ENCODE results near the gene TUBB8B. TPM values are rescaled to one million over a fixed set of nuclear protein-coding genes. Genes with fewer than 3 reads are reported as not detected.
"Not testable (repeated sequence)": the region's sequence is repeated elsewhere in the genome, so short reads cannot be mapped to it uniquely, and the experiment has no call there.

TUBB8B gene
- under 1 TPM in 1 of 2 donors, not detected in 1; 0.22 TPM for total RNA-seq

DNA sequence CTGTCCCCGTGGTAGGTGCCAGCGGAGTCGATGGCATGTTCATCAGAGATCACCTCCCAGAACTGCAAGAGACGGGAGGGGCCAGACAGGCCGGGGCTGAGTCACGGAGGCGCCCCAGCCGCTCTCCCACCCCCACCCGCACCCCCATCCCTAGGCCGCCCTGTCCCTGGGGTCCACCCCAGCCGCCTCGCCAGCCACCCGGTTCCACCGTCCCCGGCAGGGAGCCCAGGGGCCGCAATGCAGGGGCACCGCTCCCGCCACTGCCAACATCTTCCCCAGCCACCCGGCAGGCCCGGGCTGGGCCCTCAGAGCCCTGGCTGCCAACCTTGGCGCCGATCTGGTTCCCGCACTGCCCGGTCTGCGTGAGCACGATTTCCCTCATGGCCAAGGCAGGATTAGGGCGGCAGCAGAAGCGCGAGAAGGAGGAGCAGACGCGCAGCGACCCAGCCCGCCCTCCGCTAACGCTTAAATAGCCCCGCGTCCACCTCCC, at the start of gene TUBB8B:
Gene TUBB8B (minus strand): TSS at position 440 of the 490 bp plus-strand sequence. CDS start 58 bp downstream, at position 382.
- not testable (repeated sequence) for H3K27ac Mint-ChIP-seq; H3K4me3 Mint-ChIP-seq; H3K27me3 Mint-ChIP-seq; ATAC-seq (replicated peaks); H3K9me3 Mint-ChIP-seq; H3K36me3 Mint-ChIP-seq (ENCODE audit: low read depth); H3K4me1 Mint-ChIP-seq

DNA sequence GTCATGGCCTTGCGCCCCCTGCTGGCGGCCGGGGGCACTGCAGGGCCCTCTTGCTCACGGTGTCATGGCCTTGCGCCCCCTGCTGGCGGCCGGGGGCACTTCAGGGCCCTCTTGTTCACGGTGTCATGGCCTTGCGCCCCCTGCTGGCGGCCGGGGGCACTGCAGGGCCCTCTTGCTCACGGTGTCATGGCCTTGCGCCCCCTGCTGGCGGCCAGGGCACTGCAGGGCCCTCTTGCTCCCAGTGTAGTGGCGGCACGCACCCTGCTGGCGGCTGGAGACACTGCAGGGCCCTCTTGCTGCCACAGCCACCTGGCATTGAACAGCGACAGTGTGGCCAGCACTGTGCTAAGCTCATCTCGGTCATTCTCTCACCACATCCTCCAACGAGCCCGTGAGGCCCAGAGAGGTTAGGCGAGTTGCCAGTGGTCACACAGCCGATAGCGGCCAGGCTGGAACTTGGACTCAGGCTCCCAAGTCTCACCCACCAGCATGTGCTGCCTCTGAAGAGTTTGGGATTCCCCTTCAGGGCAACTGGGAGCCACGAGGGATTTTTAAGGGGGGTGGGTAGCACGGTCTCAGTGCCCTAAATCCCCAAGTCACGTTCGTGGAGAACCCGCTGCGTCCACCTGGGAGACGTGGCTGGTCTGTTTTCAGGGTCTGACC, 48.0 kb upstream of the TUBB8B start:
- H3K4me1 Mint-ChIP-seq; H3K4me3 Mint-ChIP-seq; H3K9me3 Mint-ChIP-seq; H3K36me3 Mint-ChIP-seq (ENCODE audit: low read depth); H3K27ac Mint-ChIP-seq; H3K27me3 Mint-ChIP-seq: not testable (repeated sequence)
- ATAC-seq (replicated peaks) = peak; percentile 57

DNA sequence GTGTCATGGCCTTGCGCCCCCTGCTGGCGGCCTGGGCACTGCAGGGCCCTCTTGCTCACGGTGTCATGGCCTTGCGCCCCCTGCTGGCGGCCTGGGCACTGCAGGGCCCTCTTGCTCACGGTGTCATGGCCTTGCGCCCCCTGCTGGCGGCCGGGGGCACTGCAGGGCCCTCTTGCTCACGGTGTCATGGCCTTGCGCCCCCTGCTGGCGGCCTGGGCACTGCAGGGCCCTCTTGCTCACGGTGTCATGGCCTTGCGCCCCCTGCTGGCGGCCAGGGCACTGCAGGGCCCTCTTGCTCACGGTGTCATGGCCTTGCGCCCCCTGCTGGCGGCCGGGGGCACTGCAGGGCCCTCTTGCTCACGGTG, 47.3 kb upstream of the TUBB8B start:
- H3K27me3 Mint-ChIP-seq; H3K27ac Mint-ChIP-seq; H3K9me3 Mint-ChIP-seq; ATAC-seq (replicated peaks); H3K4me3 Mint-ChIP-seq; H3K4me1 Mint-ChIP-seq; H3K36me3 Mint-ChIP-seq (ENCODE audit: low read depth): not testable (repeated sequence)

DNA sequence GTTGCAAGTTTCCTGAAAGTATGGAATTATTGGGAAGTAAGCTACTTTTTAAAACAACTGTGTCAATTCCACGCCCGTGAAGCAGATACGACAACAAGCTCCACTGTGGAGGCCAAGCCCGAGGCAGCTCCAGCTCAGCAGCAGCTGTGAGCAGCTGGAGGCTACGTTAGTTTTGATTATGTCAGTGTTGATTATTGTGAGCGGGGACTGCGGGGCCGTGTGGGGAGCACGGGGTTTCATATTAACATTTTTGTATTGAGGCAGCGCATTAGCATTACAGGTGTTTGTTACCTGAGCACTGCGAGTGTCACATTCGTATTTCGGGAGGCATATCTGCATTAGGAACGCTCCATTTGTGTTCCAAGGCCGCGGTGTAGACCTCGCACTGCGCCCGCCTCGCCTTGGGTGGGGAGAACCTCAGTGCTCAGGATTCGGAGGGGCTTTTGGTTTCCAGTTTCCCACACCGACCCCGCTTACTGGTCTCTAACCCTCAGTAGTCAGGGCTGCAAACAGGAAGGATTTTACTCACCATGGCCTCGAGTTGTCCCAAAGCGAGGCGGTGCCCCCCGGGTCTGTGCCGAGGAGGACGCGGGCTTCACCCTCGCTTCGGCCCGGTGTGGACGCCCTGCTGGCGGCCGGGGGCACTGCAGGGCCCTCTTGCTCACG, 46.8 kb upstream of the TUBB8B start:
- H3K9me3 Mint-ChIP-seq = not testable (repeated sequence)

DNA sequence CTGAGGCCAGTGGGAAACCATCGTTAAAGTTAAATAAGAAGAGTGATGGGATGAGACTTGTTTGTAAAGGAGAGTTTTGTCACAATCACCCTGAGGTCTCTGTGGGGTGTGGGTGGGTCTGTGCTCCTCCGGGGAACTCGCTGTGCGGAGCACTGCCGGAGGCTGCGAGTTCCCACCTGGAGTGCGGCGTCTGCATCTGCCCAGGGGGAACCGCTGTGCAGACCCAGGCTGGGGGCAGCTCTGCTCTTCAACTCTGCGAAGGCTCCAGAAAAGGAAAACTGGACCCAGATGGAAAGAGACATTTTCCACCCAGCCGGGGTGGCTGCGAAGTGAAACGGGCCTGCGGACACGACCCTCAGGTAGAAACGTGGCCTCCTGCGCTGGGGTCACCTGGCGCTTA, 46.2 kb upstream of the TUBB8B start:
- not testable (repeated sequence) for H3K36me3 Mint-ChIP-seq (ENCODE audit: low read depth); H3K27ac Mint-ChIP-seq; ATAC-seq (replicated peaks)

More for the DNA sequence above, 46.8 kb upstream of the TUBB8B start:
- H3K36me3 Mint-ChIP-seq (ENCODE audit: low read depth); H3K4me3 Mint-ChIP-seq; H3K27me3 Mint-ChIP-seq; H3K27ac Mint-ChIP-seq; H3K4me1 Mint-ChIP-seq: not testable (repeated sequence)
- ATAC-seq (replicated peaks) = peak; percentile 44

DNA sequence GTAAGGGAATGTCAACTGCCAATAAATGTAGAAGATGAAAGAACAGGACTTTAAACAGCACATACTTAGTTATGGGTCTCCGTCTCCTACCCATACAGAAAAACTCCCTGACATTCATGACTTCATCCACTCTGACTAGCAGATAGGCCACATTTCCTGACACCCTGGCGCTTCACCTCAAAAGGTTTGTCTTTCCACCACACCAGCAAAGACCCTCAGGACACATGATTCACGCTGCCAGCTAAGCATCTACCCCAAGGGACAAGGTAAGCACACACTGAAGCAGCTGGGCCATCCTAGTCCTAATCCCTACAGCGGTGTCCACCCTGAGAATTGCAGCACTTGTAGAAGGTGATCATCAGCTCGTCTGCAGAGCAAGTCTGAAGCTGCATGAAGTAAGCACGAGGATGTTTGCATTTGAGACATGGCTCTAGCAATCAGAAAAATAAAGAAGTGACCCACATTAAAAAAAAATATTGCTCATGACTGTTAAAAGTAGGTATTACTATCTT, 44.5 kb upstream of the TUBB8B start:
- H3K27me3 Mint-ChIP-seq; H3K27ac Mint-ChIP-seq; H3K4me3 Mint-ChIP-seq; H3K9me3 Mint-ChIP-seq; H3K4me1 Mint-ChIP-seq; H3K36me3 Mint-ChIP-seq (ENCODE audit: low read depth); ATAC-seq (replicated peaks): not testable (repeated sequence)

More for the DNA sequence above, 46.2 kb upstream of the TUBB8B start:
- H3K4me3 Mint-ChIP-seq, H3K9me3 Mint-ChIP-seq, H3K27me3 Mint-ChIP-seq, H3K4me1 Mint-ChIP-seq: not testable (repeated sequence)

DNA sequence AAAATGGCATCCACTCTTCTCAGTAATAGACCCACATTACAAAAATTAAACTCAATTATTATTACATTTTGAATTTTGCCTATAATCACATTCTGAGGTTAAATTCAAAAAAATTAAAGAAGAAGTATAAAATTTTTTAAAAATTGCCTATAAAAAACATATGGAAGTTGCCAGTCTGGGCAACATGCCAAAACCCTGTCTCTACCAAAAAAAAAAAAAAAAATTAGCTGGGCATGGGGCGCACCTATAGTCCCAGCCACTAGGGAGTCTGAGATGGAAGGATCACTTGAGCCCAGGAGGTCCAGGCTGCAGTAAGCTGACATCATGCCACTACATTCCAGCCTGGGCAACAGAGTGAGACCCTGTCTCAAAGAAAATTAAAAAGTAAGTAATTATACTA, 42.1 kb upstream of the TUBB8B start:
- not testable (repeated sequence) for H3K27ac Mint-ChIP-seq; ATAC-seq (replicated peaks); H3K4me1 Mint-ChIP-seq; H3K36me3 Mint-ChIP-seq (ENCODE audit: low read depth); H3K27me3 Mint-ChIP-seq; H3K4me3 Mint-ChIP-seq; H3K9me3 Mint-ChIP-seq

DNA sequence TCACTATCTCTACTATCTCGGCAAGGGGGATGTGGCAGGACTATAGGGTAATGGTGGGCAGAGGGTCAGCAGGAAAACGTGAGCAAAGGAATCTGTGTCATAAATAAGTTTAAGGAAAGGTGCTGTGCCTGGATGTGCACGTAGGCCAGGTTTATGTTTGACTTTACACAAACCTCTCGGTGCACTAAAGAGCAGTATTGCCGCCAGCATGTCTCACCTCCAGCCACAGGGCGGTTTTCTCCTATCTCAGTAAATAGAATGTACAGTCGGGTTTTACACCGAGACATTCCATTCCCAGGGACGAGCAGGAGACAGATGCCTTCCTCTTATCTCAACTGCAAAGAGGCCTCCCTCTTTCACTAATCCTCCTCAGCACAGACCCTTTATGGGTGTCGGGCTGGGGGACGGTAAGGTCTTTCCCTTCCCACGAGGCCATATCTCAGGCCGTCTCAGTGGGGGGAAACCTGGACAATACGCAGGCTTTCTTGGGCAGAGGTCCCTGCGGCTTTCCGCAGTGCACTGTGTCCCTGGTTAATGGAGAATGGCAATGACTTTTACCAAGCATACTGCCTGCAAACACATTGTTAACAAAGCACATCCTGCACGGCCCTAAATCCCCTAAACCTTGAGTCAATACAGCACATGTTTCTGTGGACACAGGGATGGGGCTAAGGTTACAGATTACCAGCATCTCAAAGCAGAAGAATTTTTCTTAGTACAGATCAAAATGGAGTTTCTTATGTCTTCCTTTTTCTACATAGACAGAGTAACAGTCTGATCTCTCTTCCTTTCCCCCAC, 41.2 kb upstream of the TUBB8B start:
- not testable (repeated sequence) for H3K27ac Mint-ChIP-seq; ATAC-seq (replicated peaks); H3K27me3 Mint-ChIP-seq; H3K9me3 Mint-ChIP-seq; H3K4me1 Mint-ChIP-seq; H3K36me3 Mint-ChIP-seq (ENCODE audit: low read depth); H3K4me3 Mint-ChIP-seq

DNA sequence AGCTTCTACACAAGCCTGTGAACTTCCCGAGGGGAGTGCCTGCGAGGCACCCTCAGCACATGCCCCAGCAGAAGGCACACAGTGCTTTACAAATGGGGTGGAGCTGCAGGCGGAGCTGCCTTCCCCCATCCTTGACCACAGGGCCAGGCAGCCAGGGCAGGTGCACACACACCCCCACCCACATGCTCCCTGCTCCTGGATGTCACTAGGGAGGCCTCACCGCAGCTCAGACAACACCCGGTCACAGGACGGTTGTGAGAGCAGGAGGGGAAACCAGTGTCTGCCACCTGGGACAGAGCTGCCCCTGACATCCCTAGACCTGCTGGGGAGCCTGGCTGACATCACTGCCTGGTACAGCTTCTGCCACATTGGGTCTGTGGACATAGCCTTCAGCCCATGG, 39.7 kb upstream of the TUBB8B start:
- H3K36me3 Mint-ChIP-seq (ENCODE audit: low read depth); H3K27ac Mint-ChIP-seq; H3K4me3 Mint-ChIP-seq; H3K27me3 Mint-ChIP-seq; H3K9me3 Mint-ChIP-seq; ATAC-seq (replicated peaks); H3K4me1 Mint-ChIP-seq: not testable (repeated sequence)

DNA sequence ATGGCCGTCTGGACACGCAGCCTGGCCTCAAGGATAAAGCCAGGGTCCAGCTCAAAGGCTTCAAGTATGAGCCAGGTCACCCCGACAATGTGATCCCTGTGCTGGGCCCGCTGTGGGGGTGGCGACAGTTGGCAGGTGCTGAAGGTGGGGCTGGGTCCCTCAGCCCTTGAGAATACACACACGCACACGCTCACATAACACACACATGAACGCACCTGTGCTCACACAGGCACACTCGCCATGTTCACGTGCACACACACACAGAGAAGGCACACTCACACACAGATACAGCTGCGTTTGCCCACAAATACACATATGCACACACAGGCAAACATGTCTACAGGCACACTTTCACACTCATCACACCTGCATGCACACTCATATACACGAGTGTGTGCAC, 35.4 kb upstream of the TUBB8B start:
- not testable (repeated sequence) for H3K4me1 Mint-ChIP-seq; ATAC-seq (replicated peaks); H3K27ac Mint-ChIP-seq; H3K27me3 Mint-ChIP-seq; H3K9me3 Mint-ChIP-seq; H3K36me3 Mint-ChIP-seq (ENCODE audit: low read depth); H3K4me3 Mint-ChIP-seq

DNA sequence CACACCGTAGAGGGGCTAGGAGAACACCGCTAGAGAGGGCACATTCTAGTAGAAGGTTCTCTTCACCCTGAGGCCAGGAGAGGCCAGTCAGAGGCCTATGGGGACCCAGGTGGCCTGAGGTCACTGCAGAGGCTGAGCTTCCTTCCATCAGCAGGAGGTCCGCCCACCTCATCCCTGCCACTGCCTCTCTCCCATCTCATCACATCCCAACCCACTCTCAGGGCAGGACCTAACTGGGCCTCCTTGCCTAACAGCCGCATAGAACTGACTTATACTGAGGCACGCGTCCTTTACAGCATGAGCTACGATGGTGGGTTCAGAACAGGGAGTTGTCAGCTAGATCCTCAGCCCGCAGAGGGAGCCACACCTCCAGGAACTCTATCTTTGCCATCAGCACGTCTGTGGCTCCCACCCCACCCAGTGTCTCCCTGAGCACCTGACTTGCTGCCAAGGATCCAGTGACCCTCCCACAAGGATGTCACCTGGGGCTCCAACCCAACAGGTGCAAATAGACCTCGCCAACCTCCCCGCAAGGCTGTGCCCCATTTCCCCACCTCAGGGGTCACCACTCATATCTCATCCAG, 33.3 kb upstream of the TUBB8B start:
- not testable (repeated sequence) for H3K27ac Mint-ChIP-seq; ATAC-seq (replicated peaks); H3K36me3 Mint-ChIP-seq (ENCODE audit: low read depth); H3K27me3 Mint-ChIP-seq; H3K9me3 Mint-ChIP-seq; H3K4me3 Mint-ChIP-seq; H3K4me1 Mint-ChIP-seq

DNA sequence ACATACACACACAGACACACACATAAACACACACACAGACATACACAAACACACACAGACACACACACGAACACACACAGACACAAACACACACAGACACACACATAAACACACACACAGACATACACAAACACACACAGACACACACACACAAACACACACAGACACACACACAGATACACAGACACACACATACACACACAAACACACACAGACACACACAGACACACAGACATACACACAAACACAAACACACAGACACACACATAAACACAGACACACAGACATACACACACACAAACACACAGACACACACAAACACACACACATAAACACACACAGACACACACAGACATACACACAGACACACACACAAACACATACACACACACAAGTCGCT, 31.5 kb upstream of the TUBB8B start:
- H3K9me3 Mint-ChIP-seq; H3K4me1 Mint-ChIP-seq; H3K27me3 Mint-ChIP-seq; H3K4me3 Mint-ChIP-seq; H3K27ac Mint-ChIP-seq; ATAC-seq (replicated peaks); H3K36me3 Mint-ChIP-seq (ENCODE audit: low read depth): not testable (repeated sequence)

DNA sequence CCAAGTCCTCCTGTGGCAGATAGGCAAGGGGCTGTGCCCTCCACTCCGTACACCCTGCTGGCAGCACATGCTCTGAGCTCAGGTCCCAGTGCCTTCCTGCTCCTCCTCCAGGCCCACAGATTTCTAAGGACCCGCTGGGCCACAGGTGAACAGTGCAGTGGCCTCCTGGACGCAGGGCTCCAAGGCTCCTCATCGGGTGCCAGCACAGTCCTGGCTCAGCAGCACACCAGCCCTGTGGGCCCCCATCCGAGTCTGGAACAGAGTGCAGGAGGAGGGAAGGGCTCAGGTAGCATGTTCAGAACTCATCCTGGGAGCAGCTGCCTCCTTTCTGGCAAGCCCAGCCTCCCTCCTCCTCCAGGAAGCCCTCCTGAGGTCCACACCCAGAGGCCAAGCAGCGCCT, 30.8 kb upstream of the TUBB8B start:
- H3K27ac Mint-ChIP-seq; H3K27me3 Mint-ChIP-seq; H3K36me3 Mint-ChIP-seq (ENCODE audit: low read depth); H3K9me3 Mint-ChIP-seq; H3K4me3 Mint-ChIP-seq; H3K4me1 Mint-ChIP-seq; ATAC-seq (replicated peaks): not testable (repeated sequence)

DNA sequence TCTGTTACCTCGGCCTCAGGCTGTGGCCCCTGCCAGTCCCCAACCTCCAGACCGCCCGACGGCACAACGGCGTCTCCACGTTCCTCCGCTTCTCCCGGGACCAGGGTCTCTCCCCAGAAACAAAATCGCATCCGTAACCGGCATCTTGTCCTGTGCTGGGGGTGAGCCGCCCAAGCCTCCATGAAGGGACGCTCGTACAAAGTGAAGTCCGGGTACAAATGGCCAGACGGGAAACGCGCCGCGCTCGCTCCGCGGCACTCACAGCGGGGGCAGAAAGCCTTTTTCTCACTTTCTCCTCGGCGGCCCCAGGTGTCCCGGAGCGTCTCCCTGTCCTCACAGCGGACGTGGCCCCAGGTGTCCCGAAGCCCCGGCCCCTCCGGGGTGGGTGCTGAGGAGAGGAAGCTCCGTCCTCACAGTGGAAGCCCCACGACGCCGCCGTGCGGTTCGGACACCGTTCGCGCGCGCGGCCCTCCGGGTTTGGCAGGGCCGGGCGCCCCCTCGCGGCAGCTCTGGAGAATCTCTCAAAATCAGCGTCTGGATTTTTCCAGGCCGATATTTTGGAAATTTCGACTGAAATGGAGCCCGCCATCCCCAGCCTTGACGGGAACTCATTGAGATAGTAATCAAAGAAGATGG, 26.2 kb upstream of the TUBB8B start:
- not testable (repeated sequence) for H3K27ac Mint-ChIP-seq; H3K4me3 Mint-ChIP-seq; H3K36me3 Mint-ChIP-seq (ENCODE audit: low read depth); H3K9me3 Mint-ChIP-seq; H3K4me1 Mint-ChIP-seq; H3K27me3 Mint-ChIP-seq; ATAC-seq (replicated peaks)
